GM23248 (cell line): ENCODE data around the gene ERC2. TPM values are rescaled to one million over a fixed set of nuclear protein-coding genes. Genes with fewer than 3 reads are reported as not detected.

Experiments used
- DNase-seq: peaks from one replicate; pipeline ENCODE4 v3.0.0-alpha.2; 2015
- H2AFZ ChIP-seq: fragments of 200-600 bp; sonication (generic); 2 replicates; pipeline ENCODE4 v1.6.1; 2016; ENCODE audit warnings: antibody characterized with exemption
- H3F3A ChIP-seq: fragments of 200-600 bp; sonication (generic); 2 replicates; pipeline ENCODE4 v1.6.1; 2016; ENCODE audit warnings: mild to moderate bottlenecking, antibody characterized with exemption, mixed run types; ENCODE audit not compliant: insufficient read depth
- H3K27ac ChIP-seq: fragments of 200-600 bp; sonication (generic); 2 replicates; pipeline ENCODE4 v1.5.1; 2016; ENCODE audit warnings: mild to moderate bottlenecking
- H3K27me3 ChIP-seq: fragments of 200-600 bp; sonication (generic); replicated peaks from 2 replicates; pipeline ENCODE4 v1.6.1; 2016; ENCODE audit warnings: mild to moderate bottlenecking; ENCODE audit not compliant: insufficient read depth
- H3K36me3 ChIP-seq: fragments of 200-600 bp; sonication (generic); 2 replicates; pipeline ENCODE4 v1.6.1; 2016; ENCODE audit warnings: low read depth, mild to moderate bottlenecking
- H3K4me1 ChIP-seq: fragments of 200-600 bp; sonication (generic); 2 replicates; pipeline ENCODE4 v1.6.1; 2016; ENCODE audit warnings: mild to moderate bottlenecking; ENCODE audit not compliant: insufficient read depth
- H3K4me2 ChIP-seq: fragments of 200-600 bp; sonication (generic); one replicate; pipeline ENCODE4 v1.6.1; 2016; ENCODE audit warnings: mild to moderate bottlenecking; ENCODE audit not compliant: unreplicated experiment
- H3K4me3 ChIP-seq: fragments of 200-600 bp; sonication (generic); 2 replicates; pipeline ENCODE4 v1.5.1; 2016; ENCODE audit warnings: mild to moderate bottlenecking
- H3K79me2 ChIP-seq: fragments of 200-600 bp; sonication (generic); 2 replicates; pipeline ENCODE4 v1.6.1; 2016; ENCODE audit warnings: mild to moderate bottlenecking; ENCODE audit not compliant: insufficient read depth
- H3K9ac ChIP-seq: fragments of 200-600 bp; sonication (generic); 2 replicates; pipeline ENCODE4 v1.6.1; 2016; ENCODE audit warnings: mild to moderate bottlenecking
- H3K9me2 ChIP-seq: fragments of 200-600 bp; sonication (generic); 2 replicates; pipeline ENCODE4 v1.6.1; 2016; ENCODE audit warnings: mixed run types, mild to moderate bottlenecking, moderate library complexity; ENCODE audit not compliant: insufficient read depth
- H3K9me3 ChIP-seq: fragments of 200-600 bp; sonication (generic); one replicate; pipeline ENCODE4 v1.6.1; 2017; ENCODE audit warnings: low read depth
- H4K20me1 ChIP-seq: fragments of 200-600 bp; sonication (generic); 2 replicates; pipeline ENCODE4 v1.6.0; 2016; ENCODE audit not compliant: insufficient read depth
- EZH2 ChIP-seq: fragments of 200-600 bp; sonication (generic); IDR thresholded peaks from 2 replicates; pipeline ENCODE4 v1.6.1; 2018; ENCODE audit warnings: antibody characterized with exemption, mild to moderate bottlenecking; ENCODE audit not compliant: insufficient read depth, poor library complexity, severe bottlenecking
- EZH2phosphoT487 ChIP-seq: fragments of 200-600 bp; sonication (generic); IDR thresholded peaks from 2 replicates; pipeline ENCODE4 v1.6.1; 2018; ENCODE audit warnings: antibody characterized with exemption, moderate library complexity, mild to moderate bottlenecking, low read depth; ENCODE audit not compliant: insufficient read depth
- WGBS, 2 experiments: methylation state at CpG; one replicate each; pipeline ENCODE4 v1.1.6; 2015 to 2017; ENCODE audit warnings: low lambda C conversion rate in 2 of 2, low coverage in 1 of 2; ENCODE audit errors: missing lambda C conversion rate in 2 of 2; 5-methylcytosine and 5-hydroxymethylcytosine counted together
- in situ Hi-C: fragments of 300-500 bp; cut with MboI; formaldehyde crosslinking; loops from 2 replicates; pipeline ENCODE4 v1.15.0; 2020
- polyA plus RNA-seq: library from polyadenylated mRNA; unstranded; fragments of >200 nt; fragmentation: Nextera tagmentation; extraction: Ambion mirVana; gene quantifications from 2 replicates; pipeline ENCODE4 v1.2.1, GENCODE V29; 2016
- total RNA-seq: library from RNA; depleted of rRNA; stranded (reverse); fragments of >200 nt; shearing (Covaris generic); gene quantifications from 2 replicates; pipeline ENCODE4 v1.2.3, GENCODE V29; 2014

ERC2 gene
- total and polyA plus RNA-seq, 2 experiments from 2014 or later = not detected

- Histone ChIP-seq H3K4me3 (no peak overlapping the region), H3K27ac (no peak overlapping the region), H3K9me2 (no peaks in the 10 kb centered on the region), H3K4me1 (no peaks in the 10 kb centered on the region), H3F3A (no peaks in the 10 kb centered on the region), H3K27me3 (0 out of 2 replicates have a peak, but pooled peaks cover 11% of the 10 kb centered on the region), H3K4me2 (no peak overlapping the region), H2AFZ (no peak overlapping the region), H3K36me3 (no peaks in the 10 kb centered on the region), H3K9me3 (no peaks in the 10 kb centered on the region), H4K20me1 (no peaks in the 10 kb centered on the region), H3K9ac (no peak overlapping the region), H3K79me2 (no peaks in the 10 kb centered on the region)
- TF ChIP-seq EZH2phosphoT487 (no peak), EZH2 (no peak)
- DNase-seq = no peak
- 27 to 35% methylated on average over 2 of the region's 2 CpGs for WGBS, 2 experiments
- in situ Hi-C loops = no loop called here
Observed at GRCh38 chr3:56180433-56180832, 287.8 kb downstream of the ERC2 start.

GRCh38 chr3:56173601-56174000, 294.7 kb downstream of the ERC2 start:
- H3K36me3 ChIP-seq = no peaks in the 10 kb centered on the region
- no peak overlapping the region for H3K9ac ChIP-seq
- H3F3A ChIP-seq = no peaks in the 10 kb centered on the region
- H4K20me1 ChIP-seq = no peaks in the 10 kb centered on the region
- in situ Hi-C loops = no loop called here
- no peak overlapping the region for H3K4me2 ChIP-seq
- H3K4me3 ChIP-seq = no peak overlapping the region
- no peak overlapping the region for H3K27ac ChIP-seq
- no peaks in the 10 kb centered on the region for H3K4me1 ChIP-seq
- no peak for TF ChIP-seq EZH2phosphoT487
- TF ChIP-seq EZH2 = no peak
- WGBS, 2 experiments = 7 to 9% methylated on average over 7 of the region's 7 CpGs
- H3K27me3 ChIP-seq = peaks cover 51% of the 10 kb centered on the region
- no peaks in the 10 kb centered on the region for H3K79me2 ChIP-seq
- no peak overlapping the region for H2AFZ ChIP-seq
- no peaks in the 10 kb centered on the region for H3K9me2 ChIP-seq
- H3K9me3 ChIP-seq = no peaks in the 10 kb centered on the region
- DNase-seq = peak; percentile 12

GRCh38 chr3:56164436-56164835, 303.8 kb downstream of the ERC2 start:
- 0 out of 2 replicates have a peak, but pooled peaks cover 4% of the 10 kb centered on the region for H3K27me3 ChIP-seq
- WGBS, 2 experiments = 39 to 40% methylated on average over 3 of the region's 3 CpGs
- H4K20me1 ChIP-seq = no peaks in the 10 kb centered on the region
- no peak overlapping the region for H2AFZ ChIP-seq
- H3K27ac ChIP-seq = no peak overlapping the region
- no peaks in the 10 kb centered on the region for H3F3A ChIP-seq
- no peak overlapping the region for H3K4me3 ChIP-seq
- no peaks in the 10 kb centered on the region for H3K9me2 ChIP-seq
- H3K79me2 ChIP-seq = no peaks in the 10 kb centered on the region
- no peak overlapping the region for H3K4me2 ChIP-seq
- no peaks in the 10 kb centered on the region for H3K9me3 ChIP-seq
- in situ Hi-C loops = no loop called here
- TF ChIP-seq EZH2phosphoT487 (no peak), EZH2 (no peak)
- DNase-seq = no peak
- no peaks in the 10 kb centered on the region for H3K36me3 ChIP-seq
- H3K4me1 ChIP-seq = no peaks in the 10 kb centered on the region
- no peak overlapping the region for H3K9ac ChIP-seq

- Histone ChIP-seq H3K27ac (peak overlapping the region; percentile 43), H3K9ac (no peak overlapping the region), H3K9me3 (no peaks in the 10 kb centered on the region), H3K27me3 (no peaks in the 10 kb centered on the region), H3K4me1 (peaks cover 14% of the 10 kb centered on the region), H2AFZ (no peak overlapping the region), H3K9me2 (no peaks in the 10 kb centered on the region), H3K4me2 (peak overlapping the region; percentile 24), H3K36me3 (no peaks in the 10 kb centered on the region), H4K20me1 (no peaks in the 10 kb centered on the region), H3F3A (0 out of 2 replicates have a peak, but pooled peaks cover 5% of the 10 kb centered on the region), H3K4me3 (no peak overlapping the region), H3K79me2 (no peaks in the 10 kb centered on the region)
- 39% methylated on average over 3 of the region's 3 CpGs for WGBS, 2 experiments
- in situ Hi-C loops = no loop called here
- no peak for TF ChIP-seq EZH2phosphoT487
- no peak for TF ChIP-seq EZH2
- peak; percentile 65 for DNase-seq
Observed at GRCh38 chr3:56157693-56158362, 310.4 kb downstream of the ERC2 start.
